Measurements from ENCODE around the gene PWP2.
"Not testable (repeated sequence)": the region's sequence is repeated elsewhere in the genome, so short reads cannot be mapped to it uniquely, and the experiment has no call there.

PWP2 gene

GRCh38 chr21:44083631-44084291 lies 23.4 kb upstream of the PWP2 start:
- no peak for DNase-seq

- DNase-seq, result no peak
Observed at GRCh38 chr21:44084496-44085241, 22.5 kb upstream of the PWP2 start.

GRCh38 chr21:44085491-44086321 lies 21.5 kb upstream of the PWP2 start:
- no peak for DNase-seq

- no peak for DNase-seq
Observed at GRCh38 chr21:44086636-44087425, 20.4 kb upstream of the PWP2 start.

- no peak for DNase-seq
Observed at GRCh38 chr21:44087426-44088400, 19.5 kb upstream of the PWP2 start.

- DNase-seq, result no peak
Observed at GRCh38 chr21:44088401-44088780, 18.8 kb upstream of the PWP2 start.

GRCh38 chr21:44089001-44089911 lies 17.9 kb upstream of the PWP2 start:
- DNase-seq, result no peak

- no peak for DNase-seq
Observed at GRCh38 chr21:44090325-44090724, 16.9 kb upstream of the PWP2 start.

GRCh38 chr21:44092211-44092610 lies 15.0 kb upstream of the PWP2 start:
- no peak for DNase-seq

GRCh38 chr21:44093761-44094160 lies 13.4 kb upstream of the PWP2 start:
- DNase-seq, result no peak

GRCh38 chr21:44094832-44095231 lies 12.4 kb upstream of the PWP2 start:
- DNase-seq, result no peak

GRCh38 chr21:44098507-44098906 lies 8.7 kb upstream of the PWP2 start:
- DNase-seq, result not testable (repeated sequence)

GRCh38 chr21:44098964-44099363 lies 8.2 kb upstream of the PWP2 start:
- DNase-seq, result not testable (repeated sequence)

GRCh38 chr21:44107589-44107988 lies 390 bp downstream of the PWP2 start:
- not testable (repeated sequence) for DNase-seq

- not testable (repeated sequence) for DNase-seq
Observed at GRCh38 chr21:44113702-44114371, 6.6 kb downstream of the PWP2 start.

GRCh38 chr21:44122131-44122530 lies 14.9 kb downstream of the PWP2 start:
- DNase-seq, result not testable (repeated sequence)

GRCh38 chr21:44127827-44128226 lies 20.6 kb downstream of the PWP2 start:
- not testable (repeated sequence) for DNase-seq

- not testable (repeated sequence) for DNase-seq
Observed at GRCh38 chr21:44133715-44134057, 26.5 kb downstream of the PWP2 start.

- not testable (repeated sequence) for DNase-seq
Observed at GRCh38 chr21:44134732-44135131, 27.5 kb downstream of the PWP2 start.

GRCh38 chr21:44138039-44138438 lies 30.8 kb downstream of the PWP2 start:
- not testable (repeated sequence) for DNase-seq

All from DMS79 treated with DMSO at 0.1 percent for 48 hours (cell line).